ENCODE results near the gene CELSR2. TPM values are rescaled to one million over a fixed set of nuclear protein-coding genes. Genes with fewer than 3 reads are reported as not detected.

CELSR2 gene
- total RNA-seq, 4 donors from 2014 or later: 7.8 to 20.4 (median 10.5) TPM

- Histone ChIP-seq H3K9me3 (no peaks in the 10 kb centered on the region), H3K27ac (replicated peaks in 1 of 4) (peak overlapping the region; percentile 72 to 78 (median 74)), H3K4me3 (no peak overlapping the region), H3K36me3 (peaks cover 38 to 50% (median 49%) of the 10 kb centered on the region in 4 donors), H3K27me3 (no peaks in the 10 kb centered on the region), H3K4me1 (peaks cover 26 to 41% (median 32%) of the 10 kb centered on the region in 4 donors)
- 77% methylated on average over 6 of the region's 6 CpGs for WGBS
- peak; percentile 92 for DNase-seq (ENCODE audit: extremely low spot score)
- intact Hi-C loops (cut with DNase I): no loop called here
- TF ChIP-seq POLR2AphosphoS5 (IDR thresholded peaks at IDR 0.05) (no peak), CTCF (IDR thresholded peaks at IDR 0.05) (peak; percentile 30 to 61 (median 46))
Observed at GRCh38 chr1:109239409-109240068, 9.8 kb upstream of the CELSR2 start.

GRCh38 chr1:109240158-109241152, 8.9 kb upstream of the CELSR2 start:
- intact Hi-C loops (cut with DNase I): no loop called here
- Histone ChIP-seq H3K27ac (replicated peaks in 1 of 4) (peak overlapping the region; percentile 72 to 78 (median 74)), H3K36me3 (peaks cover 29 to 41% (median 40%) of the 10 kb centered on the region in 4 donors), H3K4me1 (peaks cover 26 to 41% (median 32%) of the 10 kb centered on the region in 4 donors), H3K4me3 (peak overlapping the region in 3 of 4 donors; percentile 2 to 35 (median 25)), H3K9me3 (no peaks in the 10 kb centered on the region), H3K27me3 (no peaks in the 10 kb centered on the region)
- peak; percentile 91 for DNase-seq (ENCODE audit: extremely low spot score)
- TF ChIP-seq POLR2AphosphoS5 (IDR thresholded peaks at IDR 0.05) (peak; percentile 35 to 54), EP300 (IDR thresholded peaks at IDR 0.05) (no peak)
- 32% methylated on average over 15 of the region's 26 CpGs for WGBS

GRCh38 chr1:109241344-109241743, 8.0 kb upstream of the CELSR2 start:
- H3K4me1 ChIP-seq: peaks cover 26 to 41% (median 32%) of the 10 kb centered on the region in 4 donors
- intact Hi-C loops (cut with DNase I): no loop called here
- no peak for TF ChIP-seq POLR2A (IDR thresholded peaks at IDR 0.05; ENCODE audit: low read depth)
- no peak for TF ChIP-seq CTCF (IDR thresholded peaks at IDR 0.05)
- TF ChIP-seq EP300 (IDR thresholded peaks at IDR 0.05): no peak
- TF ChIP-seq POLR2AphosphoS5 (IDR thresholded peaks at IDR 0.05): no peak
- DNase-seq (ENCODE audit: extremely low spot score): no peak
- peak overlapping the region in 2 of 4 donors; percentile 72 to 78 for H3K27ac ChIP-seq (replicated peaks in 1 of 4)
- H3K36me3 ChIP-seq: peaks cover 20 to 32% (median 31%) of the 10 kb centered on the region in 4 donors
- peak overlapping the region in 1 of 4 donors; percentile 25 for H3K4me3 ChIP-seq
- no peaks in the 10 kb centered on the region for H3K9me3 ChIP-seq
- WGBS: 34% methylated on average over 6 of the region's 6 CpGs
- H3K27me3 ChIP-seq: no peaks in the 10 kb centered on the region

- Histone ChIP-seq H3K9me3 (no peaks in the 10 kb centered on the region), H3K4me1 (peaks cover 26 to 41% (median 32%) of the 10 kb centered on the region in 4 donors), H3K27me3 (no peaks in the 10 kb centered on the region), H3K27ac (replicated peaks in 1 of 4) (peak overlapping the region in 1 of 4 donors; percentile 62), H3K4me3 (no peak overlapping the region), H3K36me3 (peaks cover 15 to 27% (median 25%) of the 10 kb centered on the region in 4 donors)
- peak; percentile 80 for DNase-seq (ENCODE audit: extremely low spot score)
- 28% methylated on average over 8 of the region's 8 CpGs for WGBS
- intact Hi-C loops (cut with DNase I): no loop called here
- TF ChIP-seq CTCF (IDR thresholded peaks at IDR 0.05): no peak
- TF ChIP-seq POLR2AphosphoS5 (IDR thresholded peaks at IDR 0.05): no peak
- TF ChIP-seq POLR2A (IDR thresholded peaks at IDR 0.05; ENCODE audit: low read depth): no peak
- no peak for TF ChIP-seq EP300 (IDR thresholded peaks at IDR 0.05)
Observed at GRCh38 chr1:109241841-109242345, 7.4 kb upstream of the CELSR2 start.

Data from esophagus muscularis mucosa (tissue), 4 donors.